Calu3 (cell line): ENCODE data around the gene SFSWAP. TPM values are rescaled to one million over a fixed set of nuclear protein-coding genes. Genes with fewer than 3 reads are reported as not detected.

ENCODE experiments used
- BruUV-seq: library from RNA; stranded (reverse); fragments of 400-500 nt; replicated peaks from 2 replicates; lab custom pipeline; 2021; lab: Mats Ljungman, UMichigan
- CTCF ChIA-PET: fragments of 300-600 bp; sonication (Branson Sonifier 250); formaldehyde crosslinking; loops from one replicate; lab custom pipeline; 2022; ENCODE audit warnings: antibody characterized with exemption; lab: Charles Lee
- DNase-seq: peaks from one replicate; pipeline ENCODE4 v3.0.0; 2022
- H3K27ac Mint-ChIP-seq: one replicate; pipeline ENCODE4 v1.8.0; 2022; ENCODE audit warnings: mixed read lengths; ENCODE audit not compliant: unreplicated experiment
- H3K27me3 Mint-ChIP-seq: one replicate; pipeline ENCODE4 v1.8.0; 2022; ENCODE audit warnings: mixed read lengths; ENCODE audit not compliant: unreplicated experiment
- H3K36me3 Mint-ChIP-seq: one replicate; pipeline ENCODE4 v1.8.0; 2022; ENCODE audit warnings: mild to moderate bottlenecking, moderate library complexity, mixed read lengths; ENCODE audit not compliant: insufficient read depth, unreplicated experiment
- H3K4me1 Mint-ChIP-seq: one replicate; pipeline ENCODE4 v1.8.0; 2022; ENCODE audit warnings: mild to moderate bottlenecking, low read depth, mixed read lengths; ENCODE audit not compliant: unreplicated experiment
- H3K4me3 Mint-ChIP-seq: one replicate; pipeline ENCODE4 v1.8.0; 2022; ENCODE audit warnings: mild to moderate bottlenecking, low read depth, moderate library complexity, mixed read lengths; ENCODE audit not compliant: unreplicated experiment
- H3K9me3 Mint-ChIP-seq: one replicate; pipeline ENCODE4 v1.8.0; 2022; ENCODE audit warnings: low read depth, mixed read lengths; ENCODE audit not compliant: unreplicated experiment
- intact Hi-C: fragments of 100-400 bp; cut with micrococcal nuclease; formaldehyde crosslinking; loops from one replicate; pipeline ENCODE4 v1.10.0; 2022; ENCODE audit not compliant: unreplicated experiment
- total RNA-seq: library from RNA; stranded (reverse); gene quantifications from 2 replicates; pipeline ENCODE4 v1.2.3, GENCODE V29; 2022
- TF ChIP-seq, protein P1 (sequence below): fragments of 200-600 bp; IDR thresholded peaks from one replicate; pipeline ENCODE4 v1.8.0; 2022; ENCODE audit warnings: antibody characterized with exemption; ENCODE audit not compliant: unreplicated experiment

Gene SFSWAP
- total RNA-seq, 1 experiment from 2014 or later = 68.4 TPM

DNA sequence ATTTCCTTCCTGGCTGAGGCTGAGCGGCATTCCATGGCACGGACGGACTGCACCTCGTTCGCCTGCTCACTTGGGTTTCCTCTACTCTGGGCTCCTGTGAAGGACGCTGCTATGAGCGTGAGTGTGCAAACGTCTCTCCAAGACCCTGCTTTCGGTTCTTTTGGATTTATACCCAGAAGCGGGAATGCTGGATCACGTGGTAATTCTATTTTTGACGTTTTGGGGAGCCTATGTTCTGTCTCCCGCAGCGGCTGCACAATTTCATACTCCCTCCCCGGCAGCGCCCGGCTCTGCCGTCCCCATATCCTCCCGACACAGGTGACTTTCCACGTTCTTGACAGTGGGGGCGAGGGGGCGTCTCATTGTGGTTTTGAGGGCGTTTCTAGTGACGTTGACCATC is 137.9 kb downstream of the SFSWAP start:
- H3K36me3 Mint-ChIP-seq = peaks cover 4% of the 10 kb centered on the region
- CTCF ChIA-PET = no interaction called here
- no peaks in the 10 kb centered on the region for H3K4me1 Mint-ChIP-seq
- intact Hi-C loops = no loop called here
- H3K27me3 Mint-ChIP-seq = peaks cover 35% of the 10 kb centered on the region
- DNase-seq = no peak
- H3K4me3 Mint-ChIP-seq = no peak overlapping the region
- no peaks in the 10 kb centered on the region for H3K9me3 Mint-ChIP-seq
- no peak overlapping the region for H3K27ac Mint-ChIP-seq
- TF ChIP-seq, protein P1, sequence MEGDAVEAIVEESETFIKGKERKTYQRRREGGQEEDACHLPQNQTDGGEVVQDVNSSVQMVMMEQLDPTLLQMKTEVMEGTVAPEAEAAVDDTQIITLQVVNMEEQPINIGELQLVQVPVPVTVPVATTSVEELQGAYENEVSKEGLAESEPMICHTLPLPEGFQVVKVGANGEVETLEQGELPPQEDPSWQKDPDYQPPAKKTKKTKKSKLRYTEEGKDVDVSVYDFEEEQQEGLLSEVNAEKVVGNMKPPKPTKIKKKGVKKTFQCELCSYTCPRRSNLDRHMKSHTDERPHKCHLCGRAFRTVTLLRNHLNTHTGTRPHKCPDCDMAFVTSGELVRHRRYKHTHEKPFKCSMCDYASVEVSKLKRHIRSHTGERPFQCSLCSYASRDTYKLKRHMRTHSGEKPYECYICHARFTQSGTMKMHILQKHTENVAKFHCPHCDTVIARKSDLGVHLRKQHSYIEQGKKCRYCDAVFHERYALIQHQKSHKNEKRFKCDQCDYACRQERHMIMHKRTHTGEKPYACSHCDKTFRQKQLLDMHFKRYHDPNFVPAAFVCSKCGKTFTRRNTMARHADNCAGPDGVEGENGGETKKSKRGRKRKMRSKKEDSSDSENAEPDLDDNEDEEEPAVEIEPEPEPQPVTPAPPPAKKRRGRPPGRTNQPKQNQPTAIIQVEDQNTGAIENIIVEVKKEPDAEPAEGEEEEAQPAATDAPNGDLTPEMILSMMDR = no peak
- no TSS peak for BruUV-seq

Other genes starting within 250 kb of the SFSWAP start
- 0.61 and 1.4 TPM in 2 replicates for gene MMP17, start 117.3 kb downstream of the SFSWAP start, total RNA-seq
- gene ULK1, start 183.5 kb downstream of the SFSWAP start, total RNA-seq = 48.7 and 48.9 TPM in 2 replicates
- gene PUS1, start 218.2 kb downstream of the SFSWAP start, total RNA-seq = 81.3 and 95.5 TPM in 2 replicates
- gene EP400, start 238.9 kb downstream of the SFSWAP start, total RNA-seq = 84.4 and 88.7 TPM in 2 replicates